ENCODE data around the gene CEP135. TPM values are rescaled to one million over a fixed set of nuclear protein-coding genes. Genes with fewer than 3 reads are reported as not detected.

The CEP135 gene
- total and polyA plus RNA-seq, 2 donors (not counting 1 experiment from before 2014, with no cell fraction given) = 4.6 to 5.9 TPM

DNA sequence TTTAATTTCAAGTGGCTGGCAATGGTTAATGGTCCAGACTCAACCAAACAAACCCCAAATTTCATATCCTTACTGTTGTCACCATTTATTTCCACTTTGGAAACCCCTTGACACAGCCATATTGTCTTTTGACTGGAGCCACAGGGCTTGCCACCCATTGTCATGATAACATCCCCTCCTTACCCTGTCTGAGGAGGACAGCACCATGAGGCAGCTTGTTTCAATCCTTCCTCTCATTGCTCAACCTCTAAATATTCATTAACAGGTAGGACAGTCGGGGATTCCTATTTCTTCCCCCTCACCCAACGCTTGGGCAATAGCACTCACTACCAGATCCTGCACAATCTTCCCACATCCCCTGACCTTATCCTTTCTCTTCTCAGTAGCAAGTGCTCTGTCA is 92.1 kb downstream of the CEP135 start:
- H3K27me3 ChIP-seq (ENCODE audit: control insufficient read depth, insufficient read depth, low read length) = peaks cover 6% of the 10 kb centered on the region
- no peak for TF ChIP-seq EZH2 (IDR thresholded peaks at IDR 0.05; ENCODE audit: low read length, missing control alignments)
- TF ChIP-seq, protein P1, sequence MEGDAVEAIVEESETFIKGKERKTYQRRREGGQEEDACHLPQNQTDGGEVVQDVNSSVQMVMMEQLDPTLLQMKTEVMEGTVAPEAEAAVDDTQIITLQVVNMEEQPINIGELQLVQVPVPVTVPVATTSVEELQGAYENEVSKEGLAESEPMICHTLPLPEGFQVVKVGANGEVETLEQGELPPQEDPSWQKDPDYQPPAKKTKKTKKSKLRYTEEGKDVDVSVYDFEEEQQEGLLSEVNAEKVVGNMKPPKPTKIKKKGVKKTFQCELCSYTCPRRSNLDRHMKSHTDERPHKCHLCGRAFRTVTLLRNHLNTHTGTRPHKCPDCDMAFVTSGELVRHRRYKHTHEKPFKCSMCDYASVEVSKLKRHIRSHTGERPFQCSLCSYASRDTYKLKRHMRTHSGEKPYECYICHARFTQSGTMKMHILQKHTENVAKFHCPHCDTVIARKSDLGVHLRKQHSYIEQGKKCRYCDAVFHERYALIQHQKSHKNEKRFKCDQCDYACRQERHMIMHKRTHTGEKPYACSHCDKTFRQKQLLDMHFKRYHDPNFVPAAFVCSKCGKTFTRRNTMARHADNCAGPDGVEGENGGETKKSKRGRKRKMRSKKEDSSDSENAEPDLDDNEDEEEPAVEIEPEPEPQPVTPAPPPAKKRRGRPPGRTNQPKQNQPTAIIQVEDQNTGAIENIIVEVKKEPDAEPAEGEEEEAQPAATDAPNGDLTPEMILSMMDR (conservative IDR thresholded peaks at IDR 0.05 in 1 of 2, IDR thresholded peaks at IDR 0.05 in 1 of 2; ENCODE audit: low read depth in 1 of 2, low read length in 2 of 2) = no peak
- no peak overlapping the region for H3K27ac ChIP-seq (ENCODE audit: insufficient read depth, low read length)
- no peak overlapping the region for H3K9ac ChIP-seq (ENCODE audit: insufficient read depth, low read length)
- no peaks in the 10 kb centered on the region for H4K20me1 ChIP-seq (ENCODE audit: control insufficient read depth, extremely low read depth, insufficient read depth, low read length)
- no peaks in the 10 kb centered on the region for H3K4me1 ChIP-seq (ENCODE audit: control insufficient read depth, extremely low read depth, insufficient read depth, low read length)
- H3K4me2 ChIP-seq (ENCODE audit: extremely low read depth, insufficient read depth, low read length) = no peak overlapping the region
- H3K9me3 ChIP-seq (ENCODE audit: control insufficient read depth, insufficient read depth, low read depth, low read length) = no peaks in the 10 kb centered on the region
- H2AFZ ChIP-seq (ENCODE audit: low read length) = no peak overlapping the region
- H3K79me2 ChIP-seq (ENCODE audit: control insufficient read depth, insufficient read depth, low read length) = no peaks in the 10 kb centered on the region
- H3K36me3 ChIP-seq (ENCODE audit: control insufficient read depth, insufficient read depth, low read length) = no peaks in the 10 kb centered on the region
- H3K4me3 ChIP-seq (replicated peaks in 1 of 4; ENCODE audit: control extremely low read depth in 1 of 4, insufficient read depth in 1 of 4, low read depth in 3 of 4, low read length in 4 of 4) = no peak overlapping the region
- DNase-seq (ENCODE audit: low read depth in 2 of 2) = no peak

DNA sequence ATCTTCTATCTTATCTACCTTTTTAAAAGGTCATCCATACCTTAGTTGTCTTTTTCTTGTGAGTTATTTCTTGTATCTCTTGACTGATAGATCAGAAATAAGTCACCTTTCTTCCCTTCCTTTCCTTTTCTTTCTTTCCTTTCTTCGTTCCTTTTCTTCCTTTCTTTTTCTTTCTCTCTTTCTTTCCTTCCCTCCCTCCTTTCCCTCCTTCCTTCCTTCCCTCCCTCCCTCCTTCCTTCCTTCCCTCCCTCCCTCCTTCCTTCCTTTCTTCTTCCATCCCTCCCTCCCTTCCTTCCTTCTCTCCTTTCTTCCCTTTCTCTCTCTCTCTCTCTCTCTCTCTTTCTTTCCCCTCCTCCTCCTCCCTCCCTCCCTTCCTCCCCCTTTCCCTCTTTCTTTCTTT is 93.5 kb downstream of the CEP135 start:
- H3K79me2 ChIP-seq (ENCODE audit: control insufficient read depth, insufficient read depth, low read length) = no peaks in the 10 kb centered on the region
- H3K9me3 ChIP-seq (ENCODE audit: control insufficient read depth, insufficient read depth, low read depth, low read length) = no peaks in the 10 kb centered on the region
- H3K9ac ChIP-seq (ENCODE audit: insufficient read depth, low read length) = no peak overlapping the region
- no peak overlapping the region for H3K4me2 ChIP-seq (ENCODE audit: extremely low read depth, insufficient read depth, low read length)
- TF ChIP-seq, protein P1 (conservative IDR thresholded peaks at IDR 0.05 in 1 of 2, IDR thresholded peaks at IDR 0.05 in 1 of 2; ENCODE audit: low read depth in 1 of 2, low read length in 2 of 2) = no peak
- no peak for TF ChIP-seq EZH2 (IDR thresholded peaks at IDR 0.05; ENCODE audit: low read length, missing control alignments)
- no peak overlapping the region for H3K27ac ChIP-seq (ENCODE audit: insufficient read depth, low read length)
- no peaks in the 10 kb centered on the region for H4K20me1 ChIP-seq (ENCODE audit: control insufficient read depth, extremely low read depth, insufficient read depth, low read length)
- no peaks in the 10 kb centered on the region for H3K36me3 ChIP-seq (ENCODE audit: control insufficient read depth, insufficient read depth, low read length)
- H3K4me3 ChIP-seq (replicated peaks in 1 of 4; ENCODE audit: control extremely low read depth in 1 of 4, insufficient read depth in 1 of 4, low read depth in 3 of 4, low read length in 4 of 4) = no peak overlapping the region
- no peaks in the 10 kb centered on the region for H3K4me1 ChIP-seq (ENCODE audit: control insufficient read depth, extremely low read depth, insufficient read depth, low read length)
- no peak overlapping the region for H2AFZ ChIP-seq (ENCODE audit: low read length)
- DNase-seq (ENCODE audit: low read depth in 2 of 2) = no peak
- peaks cover 6% of the 10 kb centered on the region for H3K27me3 ChIP-seq (ENCODE audit: control insufficient read depth, insufficient read depth, low read length)

DNA sequence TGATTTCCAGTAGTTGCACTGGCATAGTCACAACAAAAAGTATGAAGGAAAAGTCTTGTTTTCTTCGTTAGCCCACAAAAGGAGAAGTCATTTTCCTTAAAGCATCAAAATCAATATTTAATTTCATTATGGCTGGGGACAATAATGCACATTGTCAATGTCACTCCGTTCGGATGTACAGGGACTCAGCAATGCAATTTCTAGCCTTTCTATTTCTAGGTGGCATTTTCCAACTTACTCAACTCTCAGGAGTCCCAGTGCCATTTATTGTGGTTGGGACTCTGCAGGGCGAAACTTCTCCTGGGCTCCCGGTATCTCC is 99.6 kb downstream of the CEP135 start:
- Histone ChIP-seq H3K9ac (ENCODE audit: insufficient read depth, low read length) (no peak overlapping the region), H2AFZ (ENCODE audit: low read length) (peak overlapping the region; percentile 87), H3K9me3 (ENCODE audit: control insufficient read depth, insufficient read depth, low read depth, low read length) (no peaks in the 10 kb centered on the region), H3K36me3 (ENCODE audit: control insufficient read depth, insufficient read depth, low read length) (no peaks in the 10 kb centered on the region), H4K20me1 (ENCODE audit: control insufficient read depth, extremely low read depth, insufficient read depth, low read length) (no peaks in the 10 kb centered on the region), H3K4me3 (replicated peaks in 1 of 4; ENCODE audit: control extremely low read depth in 1 of 4, insufficient read depth in 1 of 4, low read depth in 3 of 4, low read length in 4 of 4) (peak overlapping the region; percentile 36 to 70 (median 64)), H3K79me2 (ENCODE audit: control insufficient read depth, insufficient read depth, low read length) (no peaks in the 10 kb centered on the region), H3K27ac (ENCODE audit: insufficient read depth, low read length) (no peak overlapping the region), H3K27me3 (ENCODE audit: control insufficient read depth, insufficient read depth, low read length) (no peaks in the 10 kb centered on the region), H3K4me2 (ENCODE audit: extremely low read depth, insufficient read depth, low read length) (peak overlapping the region; percentile 96), H3K4me1 (ENCODE audit: control insufficient read depth, extremely low read depth, insufficient read depth, low read length) (peaks cover 2% of the 10 kb centered on the region)
- peak in 1 of 2 donors; percentile 5 for DNase-seq (ENCODE audit: low read depth in 2 of 2)
- TF ChIP-seq, protein P1 (conservative IDR thresholded peaks at IDR 0.05 in 1 of 2, IDR thresholded peaks at IDR 0.05 in 1 of 2; ENCODE audit: low read depth in 1 of 2, low read length in 2 of 2) = no peak
- no peak for TF ChIP-seq EZH2 (IDR thresholded peaks at IDR 0.05; ENCODE audit: low read length, missing control alignments)

All from fibroblast of lung (primary cell).